ENCODE measurements around the gene OSMR. TPM values are rescaled to one million over a fixed set of nuclear protein-coding genes. Genes with fewer than 3 reads are reported as not detected.

The OSMR gene
- polyA plus RNA-seq, 5 donors: 13.1 to 20.5 (median 18.2) TPM

Other genes starting within 250 kb of the OSMR start
- 10 to 100 TPM; 17.3 to 37.5 (median 33.9) TPM for gene RICTOR, start 228.4 kb downstream of the OSMR start, polyA plus RNA-seq (ENCODE audit: insufficient read depth in 1 of 5, insufficient read length in 5 of 5, low replicate concordance in 1 of 5)